Panc1 (cell line): ENCODE measurements around the gene KAT6B. TPM values are rescaled to one million over a fixed set of nuclear protein-coding genes. Genes with fewer than 3 reads are reported as not detected.

Experiments used
- ATAC-seq: fragments of 200-7000 bp; cut with Tn5 transposase; 2 replicates; pipeline ENCODE4 v1.9.1; 2020; ENCODE audit warnings: mild to moderate bottlenecking, moderate library complexity
- BruUV-seq: library from RNA; stranded (reverse); fragments of 400-500 nt; replicated peaks from 2 replicates; lab custom pipeline; 2021; lab: Mats Ljungman, UMichigan
- CTCF ChIA-PET: fragments of 300-600 bp; sonication (Branson Sonifier 250); formaldehyde crosslinking; loops from one replicate; lab custom pipeline; 2022; ENCODE audit warnings: antibody characterized with exemption; lab: Charles Lee
- POLR2A ChIA-PET: fragments of 300-600 bp; sonication (Branson Sonifier 250); formaldehyde crosslinking; loops from one replicate; lab custom pipeline; 2022; ENCODE audit warnings: antibody characterized with exemption; lab: Charles Lee
- DNase-seq: peaks from one replicate; pipeline ENCODE4 v3.0.0-alpha.2; 2010; ENCODE audit warnings: low read depth, low spot score
- H3K27ac ChIP-seq: 2 replicates; pipeline ENCODE4 v1.5.1; 2011; ENCODE audit warnings: mild to moderate bottlenecking, low read length, inconsistent platforms
- H3K27me3 ChIP-seq: fragments of 200-500 bp; sonication (Bioruptor generic); 2 replicates; pipeline ENCODE4 v1.6.0; 2014; ENCODE audit warnings: low read length, inconsistent platforms; ENCODE audit not compliant: control insufficient read depth, insufficient read depth
- H3K36me3 ChIP-seq: fragments of 200-500 bp; sonication (Bioruptor generic); 2 replicates; pipeline ENCODE4 v1.5.1; 2014; ENCODE audit warnings: inconsistent platforms, mild to moderate bottlenecking, low read length, moderate library complexity; ENCODE audit not compliant: control insufficient read depth, insufficient read depth
- H3K4me1 ChIP-seq: 2 replicates; pipeline ENCODE4 v1.5.1; 2011; ENCODE audit warnings: inconsistent platforms, mild to moderate bottlenecking, low read length, moderate library complexity; ENCODE audit not compliant: control insufficient read depth, insufficient read depth
- H3K4me3 ChIP-seq, 2 experiments: 2 replicates each; pipeline ENCODE4 v1.5.1; 2011 to 2012; ENCODE audit warnings: low read depth in 2 of 2, low read length in 2 of 2, mild to moderate bottlenecking in 2 of 2, inconsistent platforms in 1 of 2, moderate library complexity in 1 of 2
- H3K9me3 ChIP-seq: fragments of 200-500 bp; sonication (Bioruptor generic); 2 replicates; pipeline ENCODE4 v1.5.1; 2014; ENCODE audit warnings: low read depth, mild to moderate bottlenecking, inconsistent platforms, low read length, moderate library complexity; ENCODE audit not compliant: control insufficient read depth, insufficient read depth
- CTCF ChIP-seq: fragments of 450-650 bp; IDR thresholded peaks from 2 replicates; pipeline ENCODE4 v1.5.1; 2017; ENCODE audit warnings: mild to moderate bottlenecking
- POLR2AphosphoS5 ChIP-seq: IDR thresholded peaks from 2 replicates; pipeline ENCODE4 v1.6.1; 2012; ENCODE audit warnings: mild to moderate bottlenecking, low read depth, low read length, moderate library complexity
- SIN3A ChIP-seq: IDR thresholded peaks from 2 replicates; pipeline ENCODE4 v1.6.1; 2012; ENCODE audit warnings: low read depth, mild to moderate bottlenecking, low read length, moderate library complexity, borderline replicate concordance; ENCODE audit not compliant: insufficient read depth
- TCF7L2 ChIP-seq: IDR thresholded peaks from 2 replicates; pipeline ENCODE4 v1.6.1; 2011; ENCODE audit warnings: mild to moderate bottlenecking, low read depth, low read length, inconsistent platforms
- in situ Hi-C: cut with HindIII; loops from 2 replicates; pipeline ENCODE4 v1.10.0; 2016; ENCODE audit warnings: low sequenced_read_pairs, low pct_unique_long_range_greater_than_20kb
- intact Hi-C: fragments of 100-400 bp; cut with micrococcal nuclease; formaldehyde crosslinking; loops from one replicate; pipeline ENCODE4 v1.10.0; 2022; ENCODE audit not compliant: unreplicated experiment
- total RNA-seq: library from RNA; stranded (reverse); gene quantifications from one replicate; pipeline ENCODE4 v1.2.1, GENCODE V29; 2021; ENCODE audit not compliant: unreplicated experiment
- TF ChIP-seq, protein P1 (sequence below), 2 experiments: IDR thresholded peaks; 2 replicates each; pipeline ENCODE4 v1.6.1; 2011 to 2012; ENCODE audit warnings: low read depth in 2 of 2, control low read depth in 1 of 2, low read length in 1 of 2, mild to moderate bottlenecking in 1 of 2, moderate library complexity in 1 of 2; ENCODE audit not compliant: insufficient read depth in 1 of 2

KAT6B gene
- total RNA-seq, 1 experiment from 2014 or later, result 31.1 TPM

- Histone ChIP-seq H3K36me3 (no peaks in the 10 kb centered on the region), H3K9me3 (no peaks in the 10 kb centered on the region), H3K4me3 (no peak overlapping the region), H3K27me3 (no peaks in the 10 kb centered on the region), H3K27ac (no peak overlapping the region), H3K4me1 (no peaks in the 10 kb centered on the region)
- intact Hi-C loops, result no loop called here
- ATAC-seq, result no peak
- ChIA-PET CTCF (no interaction called here), POLR2A (no interaction called here)
- BruUV-seq, result no TSS peak
- TF ChIP-seq, protein P1, sequence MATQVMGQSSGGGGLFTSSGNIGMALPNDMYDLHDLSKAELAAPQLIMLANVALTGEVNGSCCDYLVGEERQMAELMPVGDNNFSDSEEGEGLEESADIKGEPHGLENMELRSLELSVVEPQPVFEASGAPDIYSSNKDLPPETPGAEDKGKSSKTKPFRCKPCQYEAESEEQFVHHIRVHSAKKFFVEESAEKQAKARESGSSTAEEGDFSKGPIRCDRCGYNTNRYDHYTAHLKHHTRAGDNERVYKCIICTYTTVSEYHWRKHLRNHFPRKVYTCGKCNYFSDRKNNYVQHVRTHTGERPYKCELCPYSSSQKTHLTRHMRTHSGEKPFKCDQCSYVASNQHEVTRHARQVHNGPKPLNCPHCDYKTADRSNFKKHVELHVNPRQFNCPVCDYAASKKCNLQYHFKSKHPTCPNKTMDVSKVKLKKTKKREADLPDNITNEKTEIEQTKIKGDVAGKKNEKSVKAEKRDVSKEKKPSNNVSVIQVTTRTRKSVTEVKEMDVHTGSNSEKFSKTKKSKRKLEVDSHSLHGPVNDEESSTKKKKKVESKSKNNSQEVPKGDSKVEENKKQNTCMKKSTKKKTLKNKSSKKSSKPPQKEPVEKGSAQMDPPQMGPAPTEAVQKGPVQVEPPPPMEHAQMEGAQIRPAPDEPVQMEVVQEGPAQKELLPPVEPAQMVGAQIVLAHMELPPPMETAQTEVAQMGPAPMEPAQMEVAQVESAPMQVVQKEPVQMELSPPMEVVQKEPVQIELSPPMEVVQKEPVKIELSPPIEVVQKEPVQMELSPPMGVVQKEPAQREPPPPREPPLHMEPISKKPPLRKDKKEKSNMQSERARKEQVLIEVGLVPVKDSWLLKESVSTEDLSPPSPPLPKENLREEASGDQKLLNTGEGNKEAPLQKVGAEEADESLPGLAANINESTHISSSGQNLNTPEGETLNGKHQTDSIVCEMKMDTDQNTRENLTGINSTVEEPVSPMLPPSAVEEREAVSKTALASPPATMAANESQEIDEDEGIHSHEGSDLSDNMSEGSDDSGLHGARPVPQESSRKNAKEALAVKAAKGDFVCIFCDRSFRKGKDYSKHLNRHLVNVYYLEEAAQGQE (IDR thresholded peaks at IDR 0.05; ENCODE audit: insufficient read depth in 1 of 2, low read depth in 2 of 2, low read length in 1 of 2), result no peak
- no peak for TF ChIP-seq SIN3A
- TF ChIP-seq POLR2AphosphoS5, result no peak
- no peak for TF ChIP-seq TCF7L2
- TF ChIP-seq CTCF, result no peak
- in situ Hi-C loops, result no loop called here
- DNase-seq, result no peak
Observed at GRCh38 chr10:75029857-75030256, 203.5 kb downstream of the KAT6B start.

DNA sequence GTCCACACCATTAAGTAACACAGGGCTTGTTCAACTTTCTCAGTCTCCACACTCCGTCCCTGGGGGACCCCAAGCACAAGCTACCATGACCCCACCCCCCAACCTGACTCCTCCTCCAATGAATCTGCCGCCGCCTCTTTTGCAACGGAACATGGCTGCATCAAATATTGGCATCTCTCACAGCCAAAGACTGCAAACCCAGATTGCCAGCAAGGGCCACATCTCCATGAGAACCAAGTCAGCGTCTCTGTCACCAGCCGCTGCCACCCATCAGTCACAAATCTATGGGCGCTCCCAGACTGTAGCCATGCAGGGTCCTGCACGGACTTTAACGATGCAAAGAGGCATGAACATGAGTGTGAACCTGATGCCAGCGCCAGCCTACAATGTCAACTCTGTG lies 204.0 kb downstream of the KAT6B start:
- H3K36me3 ChIP-seq, result no peaks in the 10 kb centered on the region
- H3K27ac ChIP-seq, result no peak overlapping the region
- TF ChIP-seq, protein P1 (IDR thresholded peaks at IDR 0.05; ENCODE audit: insufficient read depth in 1 of 2, low read depth in 2 of 2, low read length in 1 of 2), result no peak
- BruUV-seq, result no TSS peak
- intact Hi-C loops, result no loop called here
- no peaks in the 10 kb centered on the region for H3K9me3 ChIP-seq
- H3K4me3 ChIP-seq, result no peak overlapping the region
- ATAC-seq (no peak), DNase-seq (no peak)
- H3K4me1 ChIP-seq, result no peaks in the 10 kb centered on the region
- ChIA-PET POLR2A (no interaction called here), CTCF (no interaction called here)
- in situ Hi-C loops, result no loop called here
- no peaks in the 10 kb centered on the region for H3K27me3 ChIP-seq
